Islet of Langerhans (tissue), 1 donor: ENCODE data around the gene PGS1.

Source experiments
- FAIRE-seq: peaks from one replicate; lab custom pipeline; 2011; peaks lifted over from hg19 to GRCh38; lab: Jason Lieb, UNC

Gene PGS1

DNA sequence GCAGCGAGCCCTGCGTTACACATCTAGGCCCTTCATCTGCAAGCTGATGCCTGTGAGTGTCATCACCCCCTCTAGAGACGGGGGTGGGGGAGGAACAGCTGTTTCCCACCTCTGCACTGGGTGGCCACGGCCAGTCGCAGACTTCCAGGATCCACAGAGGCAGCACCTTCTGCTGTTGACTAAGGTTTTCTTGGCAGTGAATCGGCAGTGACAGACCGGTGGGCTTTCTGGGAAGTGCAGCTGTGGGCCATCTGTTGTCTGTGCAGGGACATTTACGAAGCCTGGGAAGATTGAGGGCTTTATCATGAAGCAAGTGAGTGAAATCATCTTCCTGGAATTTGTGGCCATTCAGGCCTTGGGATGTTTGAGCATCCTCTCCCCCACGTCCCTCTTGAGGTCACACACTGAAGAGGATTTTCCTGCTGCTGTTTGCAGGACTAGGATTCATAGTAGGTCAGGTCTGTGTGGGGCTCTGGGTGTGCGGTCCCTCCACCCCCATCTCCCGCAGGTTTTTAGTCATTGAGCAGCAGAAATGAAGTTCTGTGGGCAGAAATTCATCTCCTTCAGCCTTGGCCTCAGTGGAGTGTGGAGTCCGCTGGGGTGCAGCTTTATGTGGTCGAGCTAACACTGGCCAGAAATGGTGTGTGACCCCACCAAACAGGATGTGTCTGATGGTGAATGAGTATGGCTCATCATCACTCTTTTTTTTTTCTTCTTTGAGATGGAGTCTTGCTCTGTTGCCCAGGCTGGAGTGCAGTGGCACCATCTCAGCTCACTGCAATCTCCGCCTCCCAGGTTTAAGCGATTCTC is 12.0 kb downstream of the PGS1 start:
- FAIRE-seq = no peak

DNA sequence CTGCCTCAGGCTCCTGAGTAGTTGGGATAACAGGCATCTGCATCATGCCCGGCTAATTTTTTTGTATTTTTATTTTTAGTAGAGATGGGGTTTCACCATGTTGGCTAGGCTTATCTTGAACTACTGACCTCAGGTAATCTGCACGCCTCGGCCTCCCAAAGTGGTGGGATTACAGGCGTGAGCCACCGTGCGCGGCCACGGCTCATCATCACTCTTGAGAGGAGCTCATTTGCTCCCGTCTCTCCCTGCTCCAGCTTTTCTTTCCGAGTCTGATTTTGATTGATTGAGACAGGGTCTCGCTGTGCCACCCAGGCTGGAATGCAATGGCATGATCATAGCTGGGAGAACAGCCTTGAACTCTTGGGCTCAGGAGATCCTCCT is 12.6 kb downstream of the PGS1 start:
- FAIRE-seq = no peak

DNA sequence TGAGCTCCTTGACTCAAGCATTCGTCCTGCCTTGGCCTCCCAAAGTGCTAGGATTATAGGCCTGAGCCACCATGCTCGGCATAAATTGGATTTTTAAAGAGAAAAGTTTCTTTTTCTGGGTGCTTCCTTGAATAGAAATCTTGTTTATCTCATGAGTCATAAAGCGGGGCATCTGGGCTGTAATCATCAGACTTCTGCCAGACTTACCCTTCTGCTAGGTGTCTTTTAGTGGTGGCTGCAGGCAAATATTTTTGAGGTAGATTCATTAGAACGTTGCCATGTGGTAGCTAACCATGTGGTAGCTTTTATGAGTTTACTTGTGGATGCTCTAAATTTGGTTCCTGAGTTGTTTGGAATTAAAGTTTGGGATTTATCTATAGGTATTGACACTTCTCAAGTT is 13.4 kb downstream of the PGS1 start:
- no peak for FAIRE-seq

DNA sequence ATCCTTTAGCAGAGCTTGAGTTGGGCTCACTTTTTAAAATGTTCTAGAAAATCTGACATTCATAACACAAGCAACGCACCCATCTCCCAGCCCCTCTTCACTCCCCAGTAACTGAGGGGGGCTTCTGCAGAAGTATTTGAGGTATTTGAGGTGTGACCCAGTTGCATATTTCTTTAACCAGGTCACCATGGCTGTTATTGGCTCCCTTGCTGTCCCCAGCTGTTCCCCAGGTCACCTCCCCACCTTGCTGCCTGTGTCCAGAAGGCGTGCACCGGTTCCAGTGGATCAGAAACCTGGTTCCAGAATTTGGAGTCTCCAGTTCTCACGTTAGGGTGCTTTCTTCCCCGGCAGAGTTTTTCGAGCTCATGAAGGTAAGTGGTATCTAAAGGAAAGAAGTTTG is 13.8 kb downstream of the PGS1 start:
- no peak for FAIRE-seq

DNA sequence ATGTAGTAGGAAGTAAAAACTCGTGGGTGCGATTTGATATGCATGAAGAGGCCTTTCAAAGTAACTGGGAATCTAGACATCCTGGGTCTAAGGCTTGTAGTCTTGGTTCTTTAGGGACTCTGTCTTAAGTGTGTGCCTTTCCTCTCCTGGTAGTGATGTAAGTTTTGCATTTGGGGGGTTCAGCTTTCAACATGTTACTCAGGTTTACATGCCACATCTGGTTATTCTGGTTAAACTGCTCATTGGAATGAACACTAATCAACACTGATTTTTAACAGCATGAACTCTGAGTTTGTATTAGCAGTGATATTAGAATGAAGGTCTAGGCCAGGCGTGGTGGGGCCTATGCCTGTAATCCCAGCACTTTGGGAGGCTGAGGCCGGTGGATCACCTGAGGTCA is 15.1 kb downstream of the PGS1 start:
- FAIRE-seq = no peak

DNA sequence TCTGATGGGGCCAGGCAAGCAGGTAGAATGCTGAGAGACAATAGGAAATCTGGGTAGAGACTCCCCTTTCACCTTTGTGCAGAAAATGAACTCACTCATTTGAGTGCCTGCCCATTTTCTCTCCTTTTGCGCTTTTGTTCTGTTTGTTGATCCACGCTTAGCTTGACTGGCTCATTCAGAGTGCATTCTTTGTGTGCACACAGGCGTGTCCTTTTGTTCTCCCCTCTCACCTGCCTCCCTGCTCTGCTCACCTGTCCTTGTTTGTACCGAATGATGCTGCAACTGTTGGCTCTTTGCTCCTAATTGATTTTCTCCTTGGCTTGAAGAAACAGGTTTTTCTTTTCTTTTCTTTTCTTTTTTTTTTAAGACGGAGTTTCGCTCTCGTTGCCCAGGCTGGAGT is 15.8 kb downstream of the PGS1 start:
- no peak for FAIRE-seq

DNA sequence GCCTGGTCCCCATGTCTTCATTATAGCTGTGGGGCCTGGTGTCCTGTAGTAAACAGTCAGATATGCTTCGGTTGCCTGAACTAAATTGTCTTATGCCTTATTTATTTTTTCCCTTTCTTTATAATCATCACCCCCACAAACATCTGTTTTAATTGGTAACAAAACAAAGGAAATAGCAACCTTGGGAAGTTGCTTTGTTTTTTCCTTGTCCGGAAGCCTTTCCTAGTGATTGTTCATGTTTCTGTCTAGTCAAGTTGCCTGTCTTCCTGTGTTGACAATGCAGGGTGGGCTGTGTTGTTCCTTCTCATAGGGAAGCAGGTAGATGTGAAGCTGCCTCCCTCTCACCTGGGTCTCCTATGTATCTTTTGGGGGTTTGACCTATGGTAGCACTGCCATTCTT is 16.7 kb downstream of the PGS1 start:
- FAIRE-seq = no peak

DNA sequence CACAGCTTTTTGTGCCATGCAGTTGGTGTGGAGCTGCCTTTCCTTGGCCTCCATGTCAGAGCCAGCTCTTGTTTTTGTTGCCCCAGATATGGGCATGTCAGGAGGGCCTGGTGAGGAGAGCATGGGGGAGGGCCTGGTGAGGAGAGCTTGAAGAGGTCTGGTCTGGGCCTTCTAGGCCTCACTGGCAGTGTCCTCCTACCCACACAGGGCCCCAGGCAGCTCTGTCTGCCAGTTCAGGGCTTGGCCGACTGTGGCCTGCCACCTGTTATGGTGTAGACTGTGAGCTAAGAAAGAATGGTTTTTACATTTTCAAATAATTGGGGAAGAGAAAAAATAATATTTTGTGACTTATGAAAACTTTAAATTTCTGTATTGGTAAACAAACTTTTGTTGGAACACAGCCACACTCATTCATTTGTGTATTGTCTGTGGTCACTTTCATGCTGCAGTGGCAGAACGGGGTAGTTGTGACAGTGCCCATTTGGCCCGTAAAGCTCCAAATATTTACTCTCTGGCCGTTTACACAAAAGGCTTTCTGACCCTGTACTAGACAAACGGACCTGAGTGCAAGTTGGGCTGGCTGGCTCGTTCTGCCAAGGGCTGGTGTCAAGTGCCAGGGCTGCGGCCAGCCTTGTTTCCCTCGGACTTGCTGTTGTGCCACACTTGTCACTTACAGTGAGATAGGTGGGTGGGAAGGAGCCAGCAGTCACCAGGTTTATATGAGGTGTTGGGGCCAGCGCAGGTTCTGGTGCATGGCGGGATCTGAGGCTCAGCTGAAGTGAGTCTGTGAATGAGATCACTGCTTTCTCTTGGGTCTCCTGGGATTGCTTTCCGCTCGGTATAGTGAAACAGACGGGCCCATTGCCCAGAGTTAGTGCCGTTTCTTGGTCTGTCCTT is 18.2 kb downstream of the PGS1 start:
- no peak for FAIRE-seq

DNA sequence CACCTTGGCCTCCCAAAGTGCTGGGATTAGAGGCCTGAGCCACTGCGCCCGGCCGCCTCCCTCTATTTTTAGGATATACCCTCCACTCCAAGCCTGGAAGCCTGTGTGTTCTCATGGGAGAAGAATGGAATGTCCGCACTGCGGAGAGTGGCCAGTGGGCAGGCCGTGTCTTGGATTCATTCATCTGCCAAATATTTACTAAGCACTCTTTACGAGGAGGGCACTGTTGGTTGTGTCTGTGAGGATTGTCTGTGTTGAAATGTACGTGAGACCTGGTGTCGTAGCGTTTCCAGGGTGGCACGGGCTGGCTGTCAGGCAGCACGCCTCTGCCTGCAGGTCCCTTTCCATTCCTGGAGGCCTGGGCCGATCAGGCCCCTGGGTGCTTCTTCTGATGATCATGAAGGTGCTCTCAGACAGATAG is 19.2 kb downstream of the PGS1 start:
- FAIRE-seq = no peak

DNA sequence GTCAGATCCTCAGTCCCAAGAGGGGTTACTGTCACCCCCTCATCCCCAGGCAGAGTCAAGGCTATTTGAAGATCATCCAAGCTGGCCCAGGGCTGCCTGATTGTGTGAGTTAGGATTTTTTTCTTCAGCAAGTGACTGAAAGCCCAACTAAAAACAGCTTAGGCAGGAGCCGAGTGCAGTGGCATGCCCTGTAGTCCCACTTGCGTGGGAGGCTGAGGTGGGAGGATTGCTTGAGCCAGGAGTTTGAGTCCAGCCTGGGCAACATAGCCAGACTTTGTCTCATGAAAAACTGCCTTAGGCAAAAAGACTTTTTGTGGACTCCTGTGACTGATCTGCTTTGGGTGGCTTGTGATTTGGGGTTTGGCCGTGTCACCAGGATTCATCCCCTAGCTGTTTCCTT is 19.9 kb downstream of the PGS1 start:
- no peak for FAIRE-seq

DNA sequence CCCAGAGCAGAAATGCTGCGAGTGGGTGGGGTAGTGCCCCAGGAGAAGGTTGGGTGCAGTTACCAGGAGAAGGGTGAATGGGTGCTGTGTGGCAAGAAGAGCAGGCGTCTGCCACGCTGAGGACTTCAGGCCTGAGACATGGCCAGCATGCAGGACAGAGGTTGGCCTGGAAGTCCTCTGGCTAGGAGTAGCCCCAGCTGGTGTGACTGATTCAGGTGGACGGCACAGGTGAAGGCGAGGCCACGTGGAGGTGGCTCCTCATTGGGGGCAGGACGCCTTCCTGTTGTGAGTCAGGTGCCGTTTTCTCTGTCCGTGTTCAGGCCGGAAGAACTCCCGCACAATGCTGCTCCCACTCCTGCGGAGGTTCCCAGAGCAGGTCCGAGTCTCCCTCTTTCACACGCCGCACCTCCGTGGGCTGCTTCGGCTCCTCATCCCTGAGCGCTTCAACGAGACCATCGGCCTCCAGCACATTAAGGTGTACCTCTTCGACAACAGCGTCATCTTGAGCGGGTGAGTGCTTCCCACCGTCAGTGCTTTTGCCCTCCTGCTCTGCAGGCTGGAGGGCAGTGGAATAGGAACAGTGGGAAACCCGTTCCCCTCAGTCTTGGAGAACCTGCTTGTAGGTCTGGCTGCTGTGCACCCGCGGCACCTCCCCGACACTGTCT is 20.7 kb downstream of the PGS1 start:
- no peak for FAIRE-seq

DNA sequence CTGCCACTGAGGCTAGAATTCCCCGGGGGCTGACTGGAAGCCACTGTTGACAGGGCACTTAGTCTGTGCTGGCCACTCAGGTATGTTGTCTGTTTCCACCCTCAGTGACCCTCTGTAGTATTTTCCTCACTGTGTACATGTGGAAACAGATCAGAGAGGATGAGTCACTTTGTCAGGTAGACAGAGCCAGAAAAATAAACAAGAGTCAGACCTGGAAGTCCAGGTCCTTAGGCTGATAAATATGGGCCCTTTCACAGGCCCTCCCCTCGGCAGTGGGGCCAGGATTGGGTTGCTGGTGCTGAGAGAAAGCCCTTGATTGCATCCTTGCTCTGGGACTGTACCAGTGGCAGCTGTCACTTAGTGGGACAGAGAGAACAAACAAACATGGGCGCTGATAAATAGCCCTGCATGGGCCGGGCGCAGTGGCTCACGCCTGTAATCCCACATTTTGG is 21.3 kb downstream of the PGS1 start:
- no peak for FAIRE-seq

DNA sequence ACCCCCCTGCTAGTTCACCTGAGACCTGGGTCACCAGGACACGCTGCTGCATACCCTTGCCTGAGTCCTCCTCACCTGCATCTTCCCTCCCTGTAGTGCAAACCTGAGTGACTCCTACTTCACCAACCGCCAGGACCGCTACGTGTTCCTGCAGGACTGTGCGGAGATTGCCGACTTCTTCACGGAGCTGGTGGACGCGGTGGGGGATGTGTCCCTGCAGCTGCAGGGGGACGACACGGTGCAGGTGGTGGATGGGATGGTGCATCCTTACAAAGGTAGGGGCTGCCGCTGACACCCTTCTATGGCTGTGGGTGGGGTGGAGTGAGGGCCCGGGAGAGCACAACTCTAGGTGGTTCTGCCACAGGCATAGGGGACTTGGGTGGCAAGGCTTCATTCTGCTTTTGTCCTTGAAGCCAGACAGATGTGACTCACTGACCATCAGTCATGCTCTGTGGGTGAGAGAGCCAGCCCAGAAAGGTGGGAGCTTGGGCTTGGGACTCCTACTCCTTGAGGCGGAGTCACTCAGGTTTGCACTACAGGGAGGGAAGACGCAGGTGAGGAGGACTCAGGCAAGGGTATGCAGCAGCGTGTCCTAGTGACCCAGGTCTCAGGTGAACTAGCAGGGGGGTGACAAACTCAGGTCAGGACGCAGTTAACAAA is 22.3 kb downstream of the PGS1 start:
- no peak for FAIRE-seq

DNA sequence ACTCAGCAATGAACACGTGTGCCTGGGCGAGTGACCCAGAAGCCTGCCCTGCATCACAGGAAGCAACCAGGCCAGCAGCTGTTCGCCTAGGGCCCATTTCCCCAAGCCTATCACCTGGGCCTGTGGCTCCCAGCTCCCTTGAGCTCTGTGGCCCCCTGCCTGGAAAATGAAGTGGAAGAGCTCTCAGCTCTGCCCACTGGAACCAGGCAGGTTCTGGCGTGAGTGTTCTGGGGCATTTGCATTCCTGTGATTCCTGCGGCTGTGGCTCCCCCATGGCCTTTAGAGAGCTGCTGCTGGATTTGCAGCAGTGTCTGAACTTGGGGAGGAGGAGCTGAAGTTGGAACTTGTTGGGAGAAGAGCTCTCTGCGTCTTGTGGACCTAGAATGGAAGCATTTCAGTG is 22.8 kb downstream of the PGS1 start:
- FAIRE-seq = no peak

DNA sequence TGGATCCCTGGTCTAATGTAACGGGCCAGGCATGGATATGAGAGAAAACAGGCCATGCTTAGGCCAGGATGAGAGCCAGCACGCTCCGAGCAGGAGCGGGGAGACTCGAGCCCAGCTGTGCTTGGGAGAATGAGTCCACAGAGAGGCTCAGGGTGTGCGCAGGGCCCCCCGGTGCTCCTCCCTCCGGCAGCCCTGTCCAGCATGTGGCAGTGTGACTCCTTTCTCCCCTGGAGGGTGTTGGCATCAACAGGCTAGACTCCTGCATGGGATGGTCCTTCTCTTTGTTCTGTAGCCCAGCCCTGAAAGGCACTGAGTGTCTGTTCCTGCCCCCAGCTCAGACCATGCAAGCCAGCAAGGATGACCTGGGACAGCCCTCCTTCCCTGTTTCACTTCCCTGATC is 23.4 kb downstream of the PGS1 start:
- no peak for FAIRE-seq

DNA sequence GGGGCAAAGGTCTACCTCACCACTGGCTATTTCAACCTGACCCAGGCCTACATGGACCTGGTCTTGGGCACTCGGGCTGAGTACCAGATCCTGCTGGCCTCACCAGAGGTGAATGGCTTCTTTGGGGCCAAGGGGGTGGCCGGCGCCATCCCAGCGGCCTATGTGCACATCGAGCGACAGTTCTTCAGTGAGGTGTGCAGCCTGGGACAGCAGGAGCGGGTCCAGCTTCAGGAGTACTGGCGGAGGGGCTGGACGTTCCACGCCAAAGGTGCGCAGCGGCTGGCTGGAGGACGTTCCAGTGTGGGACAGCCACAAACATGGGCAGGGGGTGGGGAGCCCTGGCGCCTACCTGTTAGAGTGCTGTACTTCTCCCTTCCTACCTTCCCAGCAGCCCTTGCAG is 25.4 kb downstream of the PGS1 start:
- no peak for FAIRE-seq

DNA sequence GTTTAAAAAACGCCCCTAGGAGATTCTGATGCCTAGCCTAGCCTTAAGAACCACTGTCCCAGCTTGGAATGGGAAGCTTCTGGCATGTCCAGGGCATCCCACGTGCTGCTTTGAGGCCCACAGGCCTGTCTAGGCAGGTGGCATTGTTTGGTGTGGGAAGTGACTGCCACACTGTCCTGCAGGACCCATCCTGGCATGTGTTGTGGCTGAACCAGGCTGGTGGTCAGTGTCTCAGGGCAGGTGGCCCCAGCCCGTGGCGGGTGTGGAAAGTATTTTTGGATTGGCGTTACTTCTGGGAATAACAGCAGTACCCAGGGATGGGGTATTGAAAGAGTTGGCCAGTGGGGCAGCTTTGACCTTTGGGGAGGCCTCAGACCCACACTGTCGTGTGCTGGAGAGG is 27.9 kb downstream of the PGS1 start:
- FAIRE-seq = no peak

DNA sequence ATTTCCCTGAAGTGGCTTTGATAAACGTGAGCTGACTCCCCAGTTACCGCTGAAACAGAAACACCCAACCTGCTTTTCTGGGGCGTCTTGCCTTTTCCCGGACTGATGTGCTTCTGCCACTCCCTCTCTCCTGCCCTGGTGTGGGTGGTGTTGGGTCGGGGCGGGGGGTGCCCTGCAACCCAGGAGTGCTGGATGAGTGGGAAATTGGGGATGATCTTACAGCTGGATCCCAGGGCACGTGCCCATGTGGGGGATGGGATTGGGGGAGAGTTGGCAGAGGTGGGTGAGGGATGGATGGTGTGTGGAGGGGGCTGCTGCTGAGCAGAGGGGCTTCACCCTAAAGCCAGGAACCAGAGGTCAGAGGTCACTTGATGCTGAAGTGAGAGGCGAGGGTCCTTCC is 28.5 kb downstream of the PGS1 start:
- FAIRE-seq = no peak

DNA sequence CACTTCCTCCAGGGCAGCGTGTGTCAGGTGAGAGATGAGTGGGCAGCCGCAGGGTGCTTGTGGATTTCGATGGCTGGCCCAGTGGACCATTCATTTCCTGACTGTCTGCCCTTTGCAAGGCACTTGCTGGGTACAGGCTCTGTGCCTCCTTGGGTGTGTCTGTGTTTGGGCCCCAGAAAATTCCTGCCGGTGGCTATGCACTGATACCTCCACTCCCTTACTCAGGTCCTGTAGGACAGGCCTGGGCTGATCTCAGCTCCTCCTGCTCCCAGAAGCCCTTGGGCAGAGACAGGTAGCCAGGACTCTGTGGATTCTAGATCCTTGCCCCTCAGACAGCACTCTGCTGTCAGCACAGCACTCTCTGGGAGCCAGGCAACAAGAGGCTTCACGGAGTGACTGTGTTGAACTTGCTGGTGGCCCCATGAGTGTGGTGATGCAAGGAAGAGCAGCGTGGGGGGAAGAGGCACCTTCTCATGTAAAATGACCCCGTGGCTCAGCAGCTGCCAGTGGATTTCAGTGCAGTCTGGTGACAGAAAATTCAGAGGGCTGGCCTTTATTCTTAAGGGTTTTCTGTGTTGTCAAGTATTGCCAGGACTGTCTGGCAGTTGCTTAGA is 29.0 kb downstream of the PGS1 start:
- peak; percentile 36 for FAIRE-seq

DNA sequence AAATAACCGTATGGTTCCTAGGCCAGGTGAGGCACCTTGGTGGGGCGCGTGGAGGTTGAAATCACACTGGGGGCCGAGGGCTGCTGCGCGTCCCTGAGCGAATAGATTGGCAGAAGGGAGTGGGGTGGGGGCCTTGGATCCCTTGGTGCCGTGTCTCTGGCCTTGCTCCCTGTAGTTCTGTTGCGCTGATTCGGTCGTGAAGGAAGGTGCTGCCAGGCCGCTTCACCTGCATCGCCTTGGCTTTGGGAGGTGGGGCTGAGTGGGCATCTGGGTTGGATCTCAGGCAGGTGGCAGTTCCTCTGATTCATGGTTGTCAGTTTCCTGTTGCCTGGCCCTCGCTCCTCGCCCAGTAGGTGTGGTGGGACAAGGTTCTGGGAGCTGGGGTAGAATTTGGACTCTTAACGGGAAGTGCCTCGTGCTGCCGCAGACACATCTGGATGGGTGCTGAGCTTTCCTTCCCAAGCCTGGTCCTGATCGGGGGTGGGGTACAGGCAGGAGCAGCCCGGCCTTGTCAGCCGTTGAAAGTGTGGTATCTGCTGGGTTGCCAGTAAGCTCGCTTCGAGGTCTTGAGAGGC is 30.1 kb downstream of the PGS1 start:
- FAIRE-seq = no peak

DNA sequence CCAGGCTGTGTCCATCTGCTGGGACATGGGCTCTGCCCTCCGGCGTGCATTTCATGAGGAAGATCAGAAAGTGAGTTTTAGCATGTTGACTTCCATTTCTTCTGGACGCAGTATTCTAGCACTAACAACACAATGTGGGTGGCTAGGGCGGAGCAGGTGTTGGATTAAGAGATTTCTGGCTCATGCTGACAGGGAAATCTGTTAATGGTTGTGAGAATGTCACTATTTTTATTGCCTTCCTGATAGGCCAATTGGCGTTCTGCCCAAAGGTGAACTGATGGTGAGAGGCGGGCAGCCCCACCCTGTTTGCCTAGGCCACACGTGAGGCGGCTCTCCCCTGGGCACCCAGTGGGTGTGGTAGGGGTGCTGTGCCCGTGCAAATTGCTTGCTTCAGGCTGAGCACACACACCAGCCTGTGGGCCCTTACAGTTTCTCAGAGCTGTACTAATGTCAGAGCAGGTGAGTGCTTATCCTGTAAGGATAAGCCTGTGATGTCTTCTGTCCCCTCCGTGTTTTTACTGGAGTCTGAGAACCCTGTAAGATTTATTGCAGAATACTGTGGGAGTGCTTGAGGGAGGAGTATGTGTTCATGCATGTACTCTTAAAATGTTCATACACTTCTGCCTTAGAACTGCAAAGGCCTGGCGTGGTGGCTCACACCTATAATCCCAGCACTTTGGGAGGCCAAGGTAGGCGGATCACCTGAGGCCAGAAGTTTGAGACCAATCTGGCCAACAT is 30.9 kb downstream of the PGS1 start:
- no peak for FAIRE-seq
